CD4-positive, alpha-beta T cell treated with Interleukin-2 at 100 ng/mL for 4 hours (primary cell): ENCODE measurements around the gene WWC2.
"Not testable (repeated sequence)": the region's sequence is repeated elsewhere in the genome, so short reads cannot be mapped to it uniquely, and the experiment has no call there.

Experiments
- DNase-seq: peaks from one replicate; pipeline ENCODE4 v3.0.0-alpha.2; 2020; ENCODE audit warnings: low spot score

The WWC2 gene

DNA sequence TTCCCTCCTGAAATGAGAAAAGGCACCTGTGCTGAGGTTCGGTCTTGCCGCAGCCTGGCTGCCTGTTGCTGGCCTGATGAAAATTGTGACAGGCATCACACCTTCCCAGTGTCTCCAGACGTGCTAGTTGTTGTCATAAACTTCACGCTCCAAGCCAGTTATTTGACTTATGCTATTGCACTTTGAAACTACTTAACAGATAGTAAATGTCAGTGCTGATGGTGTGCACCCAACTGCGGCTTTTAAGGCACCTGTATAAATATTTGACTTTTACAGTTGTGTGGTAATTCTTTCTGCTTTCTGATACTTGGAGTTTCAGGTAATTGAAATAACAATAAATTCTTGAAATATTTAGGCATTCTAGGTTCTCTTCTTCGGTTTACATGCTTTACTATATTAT lies 1.8 kb downstream of the WWC2 start:
- DNase-seq, result no peak

GRCh38 chr4:183101956-183102480 lies 3.0 kb downstream of the WWC2 start:
- DNase-seq, result no peak

GRCh38 chr4:183105092-183105491 lies 6.0 kb downstream of the WWC2 start:
- no peak for DNase-seq

DNA sequence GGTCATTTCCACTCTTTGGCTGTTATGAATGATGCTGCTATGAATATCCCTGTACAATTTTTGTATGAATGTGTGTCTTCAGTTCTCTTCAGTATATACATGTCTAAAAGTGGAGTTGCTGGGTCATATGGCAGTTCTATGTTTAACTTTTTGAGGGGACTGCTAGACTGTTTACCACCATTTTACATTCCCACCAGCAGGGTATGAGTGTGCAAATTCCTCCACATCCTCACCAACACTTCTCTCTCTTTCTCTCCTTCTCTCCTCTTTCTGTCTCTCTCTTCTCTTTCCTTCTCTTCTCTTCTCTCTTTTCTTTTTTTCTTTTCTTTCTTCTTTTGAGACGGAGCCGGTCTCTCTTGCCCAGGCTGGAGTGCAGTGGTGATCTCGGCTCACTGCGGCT lies 7.8 kb downstream of the WWC2 start:
- no peak for DNase-seq

DNA sequence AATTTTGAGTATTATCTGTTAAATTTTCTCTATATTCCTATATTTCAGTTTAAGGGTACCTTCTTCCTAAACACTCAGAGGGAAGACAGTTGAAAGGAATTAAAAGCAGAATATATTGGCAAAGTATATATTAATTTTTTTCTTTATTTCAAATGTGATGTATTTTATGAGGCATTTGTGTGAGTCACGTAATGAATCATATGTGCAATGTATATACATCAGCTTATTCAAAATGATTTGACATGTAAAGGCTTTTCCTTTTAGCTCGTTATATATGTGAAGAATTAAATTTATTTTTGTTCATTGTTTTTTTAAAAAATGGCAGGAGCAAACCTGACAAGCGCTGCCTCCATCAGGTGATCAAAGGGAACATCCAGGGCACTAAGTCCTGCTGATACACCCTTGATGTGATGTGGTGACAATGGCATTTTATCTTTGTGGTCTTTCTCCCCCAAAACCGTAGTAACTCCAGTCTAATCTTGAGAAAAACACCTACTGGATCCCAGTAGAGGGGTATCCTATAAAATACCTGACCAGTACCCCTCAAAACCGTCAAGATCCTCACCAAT lies 8.9 kb downstream of the WWC2 start:
- no peak for DNase-seq

DNA sequence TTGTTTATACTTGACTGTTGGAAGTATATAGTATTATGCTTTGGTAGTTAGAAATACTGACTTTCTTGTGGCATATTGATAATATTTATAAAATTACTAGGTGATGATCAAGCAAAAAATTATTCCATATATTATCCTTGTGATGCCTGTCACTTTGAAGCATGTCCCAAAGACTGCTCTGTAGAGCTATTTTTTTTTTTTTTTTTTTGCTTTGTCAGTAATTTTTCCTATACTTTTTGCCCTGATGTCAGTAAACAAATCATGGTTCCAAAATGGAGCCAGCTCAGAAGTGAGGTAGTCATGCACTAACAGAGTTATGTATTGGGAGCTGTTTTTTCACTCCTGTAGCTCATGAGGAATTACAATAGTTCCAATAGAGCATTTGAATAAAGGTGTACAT lies 11.2 kb downstream of the WWC2 start:
- DNase-seq, result no peak

- DNase-seq, result no peak
These were observed 12.4 kb downstream of the WWC2 start for GRCh38 chr4:183111452-183111885.

GRCh38 chr4:183118141-183118540 lies 19.1 kb downstream of the WWC2 start:
- no peak for DNase-seq

GRCh38 chr4:183118585-183118984 lies 19.5 kb downstream of the WWC2 start:
- DNase-seq, result no peak

DNA sequence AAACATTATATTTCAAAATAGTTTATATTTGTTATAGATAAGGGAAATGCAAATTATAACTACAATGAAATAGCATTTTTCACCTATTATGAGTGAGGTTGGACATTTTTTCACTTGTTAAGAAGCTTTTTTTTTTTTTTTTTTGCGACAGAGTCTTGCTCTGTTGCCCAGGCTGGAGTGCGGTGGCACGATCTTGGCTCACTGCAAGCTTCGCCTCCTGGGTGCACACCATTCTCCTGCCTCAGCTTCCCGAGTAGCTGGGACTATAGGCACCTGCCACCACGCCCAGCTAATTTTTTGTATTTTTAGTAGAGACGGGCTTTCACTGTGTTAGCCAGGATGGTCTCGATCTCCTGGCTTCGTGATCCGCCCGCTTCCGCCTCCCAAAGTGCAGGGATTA lies 22.6 kb downstream of the WWC2 start:
- not testable (repeated sequence) for DNase-seq

- DNase-seq, result no peak
These were observed 25.2 kb downstream of the WWC2 start for GRCh38 chr4:183124228-183124627.

- DNase-seq, result no peak
These were observed 25.8 kb downstream of the WWC2 start for GRCh38 chr4:183124865-183125264.

DNA sequence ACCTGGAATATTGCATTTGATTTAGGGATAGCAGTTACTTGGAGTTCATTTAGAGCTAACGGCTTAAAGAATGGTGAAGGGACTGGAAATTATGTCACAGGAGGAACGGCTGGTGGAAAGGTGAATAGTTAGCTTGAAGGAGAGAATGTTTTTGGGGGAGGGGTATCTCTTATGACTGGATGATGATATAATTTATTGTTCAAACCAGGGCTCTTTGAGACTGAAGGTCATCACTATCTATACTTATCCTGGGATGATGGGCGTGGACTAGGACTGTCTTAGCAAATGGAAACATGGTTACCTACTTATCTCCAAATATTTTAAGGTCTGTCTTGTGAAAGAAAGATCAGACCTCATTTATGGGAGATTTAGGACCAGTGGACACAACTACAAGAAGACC lies 30.1 kb downstream of the WWC2 start:
- no peak for DNase-seq

DNA sequence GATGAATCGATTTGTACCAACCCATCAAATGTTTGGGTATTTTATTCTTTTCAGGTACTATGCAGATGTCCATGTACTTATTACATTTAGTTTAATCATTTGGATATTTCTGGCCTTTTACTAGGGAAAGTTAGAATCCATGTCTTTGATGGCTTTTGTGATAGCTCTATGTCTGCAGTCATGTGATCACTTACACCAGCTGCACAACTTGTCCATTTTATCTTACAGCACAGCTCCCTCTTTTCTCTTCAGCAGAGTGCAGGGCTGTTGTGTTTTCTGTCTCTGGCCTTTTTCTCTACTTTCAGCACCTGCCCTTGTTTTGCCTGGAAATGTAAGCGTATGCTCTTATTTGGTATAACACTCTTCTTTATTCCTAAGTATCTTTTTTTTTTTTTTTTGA lies 30.6 kb downstream of the WWC2 start:
- no peak for DNase-seq

GRCh38 chr4:183130328-183131155 lies 31.5 kb downstream of the WWC2 start:
- no peak for DNase-seq

GRCh38 chr4:183132081-183132480 lies 33.0 kb downstream of the WWC2 start:
- no peak for DNase-seq

DNA sequence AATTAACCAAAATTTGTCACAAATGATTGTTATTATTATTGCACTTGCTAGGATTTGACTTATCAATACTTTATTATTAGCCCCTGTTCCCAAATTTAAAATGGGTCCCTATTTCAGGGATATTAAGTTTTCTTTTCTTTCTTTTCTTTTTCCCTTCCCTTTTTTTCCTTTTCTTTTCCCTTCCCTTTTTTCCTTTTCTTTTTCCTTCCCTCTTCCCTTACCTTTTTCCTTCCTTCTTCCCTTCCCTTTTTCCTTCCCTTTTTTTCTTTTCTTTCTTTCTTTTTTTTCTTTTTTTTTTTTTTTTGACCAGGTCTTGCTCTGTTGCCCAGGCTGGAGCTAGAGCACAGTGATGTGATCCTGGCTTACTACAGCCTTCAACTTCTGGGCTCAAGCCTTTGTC lies 33.8 kb downstream of the WWC2 start:
- no peak for DNase-seq

DNA sequence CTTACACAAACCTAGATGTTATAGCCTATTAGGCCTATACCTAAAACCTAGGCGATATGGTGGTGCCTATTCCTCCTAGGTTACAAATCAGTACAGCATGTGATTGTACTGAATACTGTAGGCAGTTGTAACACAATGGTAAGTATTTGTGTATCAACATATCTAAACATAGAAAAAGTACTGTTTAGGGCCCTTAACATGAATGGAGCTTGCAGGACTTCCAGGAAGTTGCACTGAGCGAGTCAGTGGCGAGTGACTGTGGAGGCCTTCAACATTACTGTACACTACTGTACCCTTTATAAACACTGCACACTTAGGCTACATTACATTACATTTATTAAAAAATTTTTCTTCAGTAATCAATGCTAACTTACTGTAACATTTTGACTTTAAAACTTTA lies 37.8 kb downstream of the WWC2 start:
- no peak for DNase-seq

DNA sequence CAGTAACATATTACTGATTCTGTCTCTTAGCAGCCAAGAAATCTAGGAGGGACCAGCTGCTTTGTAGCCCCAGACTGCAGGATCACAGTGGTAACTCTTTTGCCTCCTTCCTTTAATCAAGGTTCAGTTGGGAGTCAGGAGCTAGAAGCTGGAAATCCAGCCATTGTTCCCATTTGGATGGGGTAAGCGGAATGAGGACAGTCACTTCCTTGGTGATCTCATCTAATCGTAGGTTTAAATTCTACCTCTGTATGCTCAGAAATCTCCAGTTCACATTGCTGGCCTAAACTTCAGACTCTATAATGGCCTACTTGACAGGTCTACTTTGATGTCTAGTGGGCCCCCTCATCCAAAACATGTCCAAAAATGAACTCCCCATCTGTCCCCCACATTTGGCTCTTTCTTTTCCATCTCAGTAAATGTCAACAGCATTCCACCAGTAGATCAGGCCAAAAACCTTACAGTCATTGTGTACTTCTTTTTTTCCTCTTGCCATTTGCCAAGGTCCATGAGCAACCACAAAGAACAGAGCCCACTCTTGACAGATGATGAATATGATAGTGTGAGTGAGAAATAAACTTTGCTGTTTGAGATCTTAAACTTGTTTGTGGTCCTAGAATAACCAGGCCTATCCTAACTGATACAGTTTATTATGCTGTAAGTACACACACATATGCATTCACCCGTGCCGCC lies 40.1 kb downstream of the WWC2 start:
- DNase-seq, result no peak

- DNase-seq, result no peak
These were observed 41.0 kb downstream of the WWC2 start for GRCh38 chr4:183139972-183140570.

- DNase-seq, result no peak
These were observed 41.9 kb downstream of the WWC2 start for GRCh38 chr4:183140911-183141320.

- no peak for DNase-seq
These were observed 42.9 kb downstream of the WWC2 start for GRCh38 chr4:183141997-183142396.
